Inflammatory macrophage treated with lipopolysaccharide for 1 hour (primary cell): ENCODE measurements around the gene ZNF503.
A peak's percentile ranks its signal among the peaks of the same experiment; 100 is the strongest.
"Not testable (repeated sequence)": the region's sequence is repeated elsewhere in the genome, so short reads cannot be mapped to it uniquely, and the experiment has no call there.

Source experiments
- DNase-seq, 2 donors: peaks; one replicate each; pipeline ENCODE4 v3.0.0-alpha.2; 2020 to 2022

ZNF503 gene

GRCh38 chr10:75395066-75395931 lies 6.3 kb downstream of the ZNF503 start:
- DNase-seq, result peak in 1 of 2 donors; percentile 49

GRCh38 chr10:75394221-75394620 lies 7.3 kb downstream of the ZNF503 start:
- no peak for DNase-seq

- no peak for DNase-seq
Measured at GRCh38 chr10:75392744-75393143, 8.8 kb downstream of the ZNF503 start.

- no peak for DNase-seq
Measured at GRCh38 chr10:75392271-75392670, 9.3 kb downstream of the ZNF503 start.

- DNase-seq, result no peak
Measured at GRCh38 chr10:75390178-75390577, 11.4 kb downstream of the ZNF503 start.

GRCh38 chr10:75388082-75388481 lies 13.5 kb downstream of the ZNF503 start:
- no peak for DNase-seq

GRCh38 chr10:75386128-75386527 lies 15.4 kb downstream of the ZNF503 start:
- no peak for DNase-seq

GRCh38 chr10:75379817-75380216 lies 21.7 kb downstream of the ZNF503 start:
- no peak for DNase-seq

- DNase-seq, result no peak
Measured at GRCh38 chr10:75379212-75379724, 22.3 kb downstream of the ZNF503 start.

- no peak for DNase-seq
Measured at GRCh38 chr10:75378379-75378778, 23.2 kb downstream of the ZNF503 start.

- no peak for DNase-seq
Measured at GRCh38 chr10:75377869-75378268, 23.7 kb downstream of the ZNF503 start.

GRCh38 chr10:75375838-75376237 lies 25.7 kb downstream of the ZNF503 start:
- peak; percentile 64 to 82 for DNase-seq

- DNase-seq, result no peak
Measured at GRCh38 chr10:75371010-75371409, 30.6 kb downstream of the ZNF503 start.

GRCh38 chr10:75369838-75370237 lies 31.7 kb downstream of the ZNF503 start:
- not testable (repeated sequence) for DNase-seq

- DNase-seq, result no peak
Measured at GRCh38 chr10:75367901-75368300, 33.7 kb downstream of the ZNF503 start.

GRCh38 chr10:75367021-75367487 lies 34.5 kb downstream of the ZNF503 start:
- no peak for DNase-seq

GRCh38 chr10:75363431-75363830 lies 38.1 kb downstream of the ZNF503 start:
- no peak for DNase-seq

GRCh38 chr10:75359876-75360275 lies 41.7 kb downstream of the ZNF503 start:
- DNase-seq, result not testable (repeated sequence)

GRCh38 chr10:75358835-75359421 lies 42.6 kb downstream of the ZNF503 start:
- DNase-seq, result peak; percentile 26 to 46

- DNase-seq, result no peak
Measured at GRCh38 chr10:75358132-75358531, 43.4 kb downstream of the ZNF503 start.

- DNase-seq, result no peak
Measured at GRCh38 chr10:75357500-75357899, 44.1 kb downstream of the ZNF503 start.

GRCh38 chr10:75356484-75356883 lies 45.1 kb downstream of the ZNF503 start:
- no peak for DNase-seq

- no peak for DNase-seq
Measured at GRCh38 chr10:75355706-75356105, 45.9 kb downstream of the ZNF503 start.

GRCh38 chr10:75353183-75353582 lies 48.4 kb downstream of the ZNF503 start:
- DNase-seq, result no peak
